Activated T-cell treated with anti-CD3 and anti-CD28 coated beads for 24 hours (primary cell): ENCODE measurements around the gene CTBP1.
A peak's percentile ranks its signal among the peaks of the same experiment; 100 is the strongest.

Experiments
- DNase-seq: peaks from one replicate; pipeline ENCODE4 v3.0.0-alpha.2; 2020; ENCODE audit warnings: low read depth

The CTBP1 gene

DNA sequence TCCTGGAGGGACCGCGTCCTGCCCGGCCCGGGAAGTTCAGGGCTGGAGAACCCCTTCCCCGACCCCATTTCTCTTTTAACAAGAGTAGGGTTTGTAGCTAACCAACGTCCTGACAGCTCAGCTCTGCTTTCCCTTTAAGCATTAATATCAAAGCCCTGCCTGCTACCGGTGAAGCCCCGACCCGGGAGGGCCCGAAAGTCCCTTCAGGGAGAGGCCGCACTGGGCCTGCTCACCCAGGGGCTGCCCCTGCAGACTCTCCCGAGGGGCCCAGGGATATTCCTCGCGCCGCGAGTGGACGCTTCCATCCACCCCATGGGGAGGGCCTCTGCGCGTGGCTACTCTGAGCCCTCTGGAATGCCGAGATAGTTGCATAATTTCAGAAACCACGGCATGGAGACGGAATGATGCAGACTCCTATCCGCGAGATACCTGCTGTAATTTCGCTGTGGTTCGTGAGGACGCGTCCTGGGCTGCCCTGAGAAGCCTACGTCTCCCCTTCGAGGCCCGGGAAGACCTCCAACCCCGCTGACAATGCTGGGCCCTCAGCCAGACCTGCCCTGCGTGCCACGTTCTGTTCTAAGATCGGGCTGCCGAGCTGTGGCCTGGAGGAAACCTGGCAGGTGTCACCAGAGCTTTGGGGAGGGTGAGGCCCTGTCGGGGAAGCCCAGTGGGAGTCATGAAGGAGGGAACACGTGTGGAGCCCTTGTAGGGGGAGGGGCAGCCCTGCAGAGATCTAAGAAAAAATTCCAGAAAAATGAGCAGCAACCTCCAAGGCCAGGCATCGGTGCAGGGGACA, 999 bp upstream of the CTBP1 start:
- DNase-seq, result peak; percentile 43

DNA sequence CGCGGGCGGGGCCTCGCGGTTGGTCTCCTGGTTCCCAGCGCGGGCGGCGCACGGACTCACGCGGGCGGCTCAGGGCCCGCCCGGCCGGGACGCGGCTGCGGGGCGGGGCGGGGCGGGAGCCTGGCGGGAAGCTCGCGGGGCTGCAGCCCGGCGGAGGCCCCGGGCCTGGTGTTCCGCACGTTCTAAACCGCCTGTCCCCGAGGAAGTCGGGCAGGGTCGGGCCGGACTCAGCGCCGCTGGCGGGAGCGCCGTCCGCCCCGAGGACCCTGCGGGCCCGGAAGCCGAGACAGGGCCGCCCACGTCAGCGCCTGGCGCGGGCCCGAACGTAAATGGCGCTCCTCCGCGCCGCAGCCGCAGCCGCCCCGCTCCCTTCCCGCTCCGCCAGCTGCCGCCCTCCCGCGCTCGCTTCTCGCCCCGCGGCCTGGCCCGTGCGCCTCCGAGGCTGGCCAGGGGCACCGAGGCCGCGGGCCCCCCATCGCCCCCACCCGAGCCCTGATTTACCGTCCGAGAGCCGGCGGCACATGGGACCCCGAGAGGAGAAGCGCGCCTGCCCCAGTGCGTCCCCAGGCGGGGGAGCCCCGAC, 309 bp upstream of the CTBP1 start:
- DNase-seq, result peak; percentile 76

DNA sequence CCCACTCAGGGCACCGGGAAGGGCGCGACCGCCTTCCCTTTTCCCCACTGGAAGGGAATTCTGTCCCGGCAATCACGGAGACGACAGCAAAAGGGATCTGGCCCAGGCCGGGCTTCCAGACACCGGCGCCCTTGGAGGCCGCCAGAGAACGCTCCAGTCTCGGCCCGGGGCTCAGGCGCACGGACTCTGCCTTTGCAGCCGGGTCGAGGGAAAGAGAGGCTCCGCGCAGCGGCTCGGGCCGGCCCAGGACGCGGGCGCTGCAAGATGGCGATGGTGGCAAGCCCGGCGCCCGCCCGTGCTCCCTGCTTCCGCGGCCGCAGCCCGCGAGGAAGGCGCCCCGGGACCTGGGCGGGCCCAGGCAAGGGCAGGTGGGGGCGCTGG, 1.1 kb downstream of the CTBP1 start:
- no peak for DNase-seq

DNA sequence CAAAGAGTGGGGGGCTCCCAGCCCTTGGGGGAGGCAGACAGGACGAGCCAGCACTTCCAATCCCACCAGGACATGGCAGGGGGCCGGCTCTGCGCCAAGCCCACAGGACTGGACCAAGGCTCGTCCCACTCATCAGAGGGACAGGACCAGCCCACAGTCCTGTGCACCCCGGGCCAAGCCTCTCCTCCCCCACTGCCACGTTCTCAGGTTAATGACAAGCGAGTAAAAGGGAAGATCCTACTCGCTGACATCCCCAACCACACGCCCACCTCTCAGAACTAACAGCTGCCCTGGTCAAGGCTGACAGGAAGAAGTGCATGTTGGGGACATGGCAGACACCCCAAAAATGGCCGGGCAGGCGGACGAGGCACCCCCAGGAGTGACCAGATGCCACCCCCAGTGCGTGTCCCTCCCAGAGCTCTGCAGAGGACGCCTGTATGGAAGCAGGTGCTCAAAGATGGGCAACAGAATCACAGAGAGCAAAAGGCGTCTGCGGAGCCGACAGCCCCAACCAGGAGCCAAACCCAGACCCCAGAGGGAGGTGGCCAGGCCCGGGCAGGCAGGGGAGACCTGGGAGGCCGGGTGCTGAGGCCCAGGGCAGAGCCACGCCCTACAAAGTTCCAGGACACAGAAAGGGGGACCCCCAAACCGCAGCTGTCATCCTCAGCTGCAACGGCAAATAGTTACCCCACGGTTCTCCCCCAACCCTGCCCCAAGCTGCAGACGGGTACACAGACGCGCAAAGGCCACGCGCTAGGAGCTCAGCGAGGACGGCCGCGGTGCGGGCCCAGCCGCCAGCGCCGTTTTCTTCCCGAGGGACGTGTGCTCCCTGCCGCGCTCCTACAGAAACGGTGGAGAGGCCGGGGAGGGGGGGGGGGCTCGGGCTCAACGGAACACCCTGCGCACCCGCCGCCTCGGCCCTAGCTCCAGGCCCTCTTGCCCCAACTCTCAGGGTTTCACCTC, 1.7 kb downstream of the CTBP1 start:
- DNase-seq, result peak; percentile 26

DNA sequence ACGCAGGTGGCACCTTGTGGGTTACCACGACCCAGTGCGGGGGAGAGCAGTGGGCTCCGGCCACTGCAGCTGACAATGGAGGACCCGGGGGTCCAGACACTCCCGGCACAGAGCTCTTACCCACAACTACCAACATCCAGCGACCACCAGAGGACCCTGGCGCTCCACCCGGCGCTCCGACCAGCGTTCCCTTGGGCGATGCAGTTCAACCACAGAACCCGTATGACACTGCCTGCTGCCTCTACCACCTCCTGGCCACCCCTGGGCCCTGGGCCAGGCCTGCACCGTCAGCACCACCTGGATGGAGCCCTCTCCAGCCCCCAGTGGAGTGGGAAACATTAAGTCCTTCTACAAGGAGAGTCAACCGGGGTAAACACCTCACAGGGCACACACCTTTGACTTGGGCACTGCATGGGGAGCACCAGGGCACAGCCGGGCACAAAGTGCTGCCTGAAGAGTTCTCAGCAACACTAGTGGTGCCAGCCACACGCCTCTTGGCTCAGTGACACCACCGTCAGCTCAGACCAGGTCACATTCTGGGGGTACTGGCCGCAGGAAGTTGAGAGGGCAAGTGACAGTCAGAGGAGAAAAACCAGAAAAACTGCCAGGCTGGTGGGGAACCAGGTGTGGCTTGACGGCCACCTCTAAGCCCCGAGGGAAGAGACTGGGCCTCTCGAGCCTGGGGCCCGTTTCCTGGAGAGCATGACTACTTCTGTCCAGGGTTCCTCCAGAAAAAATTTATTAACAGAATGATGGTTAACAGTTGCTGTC, 2.6 kb downstream of the CTBP1 start:
- no peak for DNase-seq

DNA sequence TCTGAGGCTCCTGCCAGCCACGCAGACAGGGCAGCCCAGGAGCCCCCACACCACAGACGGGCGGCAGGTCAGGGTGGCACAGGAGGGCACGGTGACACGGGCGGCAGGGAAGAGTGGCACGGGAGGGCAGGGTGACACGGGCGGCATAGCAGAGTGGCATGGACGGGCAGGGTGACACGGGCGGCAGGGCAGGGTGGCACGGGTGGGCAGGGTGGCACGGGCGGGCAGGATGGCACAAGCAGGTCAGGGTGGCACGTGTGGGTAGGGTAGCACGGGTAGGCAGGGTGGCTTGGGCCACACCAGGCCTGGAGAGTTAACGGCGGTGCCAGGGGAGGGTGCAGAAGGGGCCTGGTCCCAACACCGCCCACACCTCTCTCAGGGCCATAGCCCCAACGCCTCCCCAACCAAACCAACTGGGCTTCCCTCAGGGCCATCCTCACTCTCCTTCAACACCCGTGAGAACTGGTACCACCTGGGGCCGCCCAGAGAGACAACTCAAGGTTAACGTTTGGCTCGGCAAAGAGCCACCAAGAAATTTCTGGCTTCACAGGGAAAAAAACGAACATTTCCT, 3.4 kb downstream of the CTBP1 start:
- DNase-seq, result no peak

DNA sequence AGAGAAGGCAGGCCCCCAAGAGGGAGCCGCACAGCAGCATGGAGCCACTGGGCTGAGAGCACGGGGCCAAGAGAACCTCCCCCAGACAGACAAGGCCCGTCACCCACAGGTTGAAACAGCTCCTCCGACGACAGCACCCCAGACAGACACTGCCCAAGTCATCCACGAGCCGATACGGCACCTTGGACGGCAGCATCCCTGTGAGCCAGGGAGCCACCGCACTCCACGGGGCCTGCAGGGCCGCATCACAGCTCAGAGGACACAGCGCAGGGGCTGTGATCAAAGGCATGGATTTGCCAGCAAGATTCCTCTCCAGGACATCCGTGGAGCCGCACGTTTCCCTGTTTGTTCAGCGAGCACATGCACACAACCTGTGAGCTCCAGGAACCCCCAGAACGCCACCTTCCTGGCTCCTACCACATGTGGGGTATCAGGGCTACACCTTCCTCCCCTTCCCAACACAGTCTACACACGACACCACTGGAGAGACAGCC, 3.9 kb downstream of the CTBP1 start:
- DNase-seq, result no peak

DNA sequence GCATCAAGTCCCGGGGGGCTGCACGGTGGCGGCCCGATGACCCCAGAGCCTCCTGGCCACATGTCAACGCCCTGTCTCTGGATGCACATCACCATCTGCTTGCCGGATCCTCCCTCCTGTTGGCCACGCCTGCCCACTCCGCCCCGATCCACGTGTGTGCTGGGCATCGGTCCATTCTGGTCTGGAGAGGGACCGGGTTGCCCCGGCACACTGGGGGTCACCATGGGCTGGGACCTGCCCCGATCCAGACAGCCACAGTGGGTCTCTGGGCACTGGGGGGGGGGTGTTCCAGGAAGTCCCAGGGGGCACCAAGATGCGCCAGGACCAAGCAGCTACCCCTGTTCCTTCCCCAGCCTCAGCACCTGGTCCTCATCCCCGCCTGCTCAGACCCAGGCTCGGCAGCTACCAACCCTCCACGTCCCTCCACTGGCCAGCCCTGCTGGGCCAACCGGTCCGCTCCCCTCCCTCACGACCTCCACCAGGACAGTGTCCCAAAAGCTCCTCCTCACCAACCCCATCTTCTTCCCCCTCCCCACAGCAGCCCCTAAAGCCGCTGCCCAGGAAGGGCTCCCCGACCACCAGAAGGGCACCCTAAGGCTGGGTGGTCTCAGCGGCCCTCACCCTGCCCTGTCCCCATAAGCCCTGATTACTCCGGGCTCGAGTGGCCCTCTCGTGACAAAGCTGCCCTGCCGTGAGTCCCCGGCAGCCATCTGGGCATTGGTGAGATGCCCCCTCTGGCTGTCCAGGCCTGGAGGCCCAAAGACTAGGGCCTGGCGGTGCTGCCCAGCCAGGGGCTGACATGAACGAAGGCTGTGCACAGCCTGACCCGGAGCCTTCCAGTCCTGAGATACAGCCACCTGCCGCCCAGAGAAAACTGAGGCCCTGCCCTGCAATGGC, 4.6 kb downstream of the CTBP1 start:
- DNase-seq, result no peak

DNA sequence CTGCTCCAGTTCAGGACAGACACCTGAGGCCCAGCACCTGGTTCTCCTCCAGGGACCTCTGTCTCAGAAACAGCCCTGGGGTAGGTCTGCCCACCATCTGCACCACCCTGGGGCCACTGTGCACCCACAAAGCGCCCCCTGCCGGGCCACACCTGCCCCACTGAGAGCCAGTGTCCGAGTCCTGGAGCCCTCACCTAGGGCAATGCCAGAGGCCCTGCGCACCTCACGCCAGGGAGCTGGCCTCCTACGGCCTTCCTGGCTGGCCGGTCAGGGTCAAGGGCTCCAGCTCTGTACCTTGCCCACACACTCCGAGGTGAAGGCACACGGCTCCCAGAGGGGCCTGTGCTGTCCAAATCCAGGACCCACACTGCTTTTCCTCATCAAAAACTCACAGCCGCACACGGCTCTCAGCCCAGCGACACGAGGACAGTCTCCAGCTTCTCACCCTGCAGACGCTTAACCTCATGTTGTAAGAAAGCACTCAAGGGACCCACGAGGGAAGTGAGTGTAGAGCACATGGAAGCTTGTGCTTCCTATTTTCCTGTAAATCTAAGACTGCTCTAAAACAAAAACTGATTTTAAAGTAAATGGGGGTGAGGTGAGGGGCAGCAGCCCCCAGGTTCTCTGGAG, 5.4 kb downstream of the CTBP1 start:
- no peak for DNase-seq

DNA sequence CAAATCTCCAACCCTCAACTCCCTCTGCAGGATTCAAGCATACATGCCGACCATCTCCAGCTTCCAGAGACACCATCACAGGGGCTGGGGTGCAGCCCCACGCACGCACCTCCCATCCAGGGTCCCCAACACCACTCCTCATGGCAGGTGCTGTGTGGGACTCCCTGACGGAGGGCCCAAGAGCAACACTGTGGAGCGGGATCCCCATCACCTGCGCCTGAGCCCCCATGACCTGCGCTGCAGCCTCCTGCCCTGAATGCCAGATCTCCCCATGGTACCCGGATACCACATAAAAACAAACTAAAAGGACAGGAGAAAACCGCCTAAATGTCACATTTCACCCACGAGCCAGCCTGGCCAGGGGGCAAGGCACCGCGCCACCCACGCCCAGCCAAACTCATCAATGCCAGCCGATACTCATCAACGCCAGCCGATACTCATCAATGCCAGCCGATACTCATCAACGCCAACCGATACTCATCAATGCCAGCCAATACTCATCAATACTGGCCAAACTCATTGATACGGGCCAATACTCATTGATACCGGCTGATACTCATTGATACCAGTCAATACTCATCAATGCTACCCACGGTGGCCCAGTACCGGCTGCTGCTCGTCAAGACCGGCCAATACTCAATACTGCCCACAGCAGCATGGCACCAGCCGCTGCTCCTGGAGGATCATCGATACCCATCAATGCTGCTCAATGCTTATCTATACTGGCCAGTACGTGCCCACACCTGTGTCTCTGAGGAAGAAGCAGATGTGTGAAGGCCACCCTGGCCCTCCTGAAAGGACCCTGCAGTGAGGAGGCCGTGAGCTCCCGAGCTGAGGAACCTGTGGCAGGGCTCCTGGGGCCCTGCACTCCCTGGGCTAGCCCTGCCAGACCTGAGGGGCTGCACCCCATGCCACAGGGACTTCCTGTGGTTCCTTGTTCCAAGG, 6.2 kb downstream of the CTBP1 start:
- DNase-seq, result no peak

DNA sequence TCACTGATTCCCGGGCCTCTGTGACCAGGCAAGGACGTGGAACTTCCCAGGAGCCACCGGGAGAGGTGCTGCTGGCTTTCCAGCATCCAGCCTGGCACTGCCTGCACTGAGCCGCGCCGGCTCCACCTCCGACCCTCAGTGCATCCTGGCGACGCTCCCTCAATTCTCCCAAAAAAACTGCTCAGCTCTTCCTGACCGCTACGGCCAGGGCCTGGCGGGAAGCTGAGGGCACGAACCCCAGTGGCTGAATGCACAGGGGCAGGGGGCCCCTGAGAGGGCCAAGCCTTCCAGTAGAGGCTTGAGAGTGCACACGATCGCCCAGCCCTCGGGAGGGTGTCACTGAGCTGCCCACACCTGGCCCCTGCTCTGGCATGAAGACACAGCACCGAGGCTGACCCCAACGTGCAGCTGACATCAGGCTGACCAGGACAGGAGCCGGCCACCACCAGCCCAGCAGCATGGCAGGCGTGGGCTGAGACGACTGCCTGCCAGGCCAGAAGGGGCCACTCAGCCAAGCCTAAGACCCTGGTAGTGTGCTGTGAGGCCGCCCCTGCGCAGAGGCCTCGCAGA, 6.9 kb downstream of the CTBP1 start:
- DNase-seq, result no peak

DNA sequence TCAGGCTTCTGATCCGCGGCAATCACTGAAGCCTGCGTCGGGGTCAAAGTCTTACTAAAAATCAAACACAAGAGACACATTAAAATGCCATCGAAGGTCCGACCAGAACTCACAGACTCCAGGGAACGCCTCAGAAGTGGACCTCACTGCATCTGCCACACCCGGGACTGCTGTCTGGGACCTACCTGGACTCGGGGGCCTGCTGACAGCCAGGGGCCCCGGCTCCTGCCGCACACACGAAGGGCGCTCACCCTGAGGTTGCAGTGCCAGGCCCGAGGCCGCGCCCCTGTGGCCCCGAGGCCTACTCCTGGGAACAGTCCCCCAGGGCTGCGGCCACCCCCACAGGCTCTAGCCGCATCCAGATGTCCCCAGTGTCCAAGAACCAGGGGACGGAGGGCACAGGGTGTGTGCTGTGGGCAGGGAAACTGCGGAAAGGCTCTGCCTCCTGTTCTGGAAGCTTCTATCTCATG, 7.4 kb downstream of the CTBP1 start:
- no peak for DNase-seq

DNA sequence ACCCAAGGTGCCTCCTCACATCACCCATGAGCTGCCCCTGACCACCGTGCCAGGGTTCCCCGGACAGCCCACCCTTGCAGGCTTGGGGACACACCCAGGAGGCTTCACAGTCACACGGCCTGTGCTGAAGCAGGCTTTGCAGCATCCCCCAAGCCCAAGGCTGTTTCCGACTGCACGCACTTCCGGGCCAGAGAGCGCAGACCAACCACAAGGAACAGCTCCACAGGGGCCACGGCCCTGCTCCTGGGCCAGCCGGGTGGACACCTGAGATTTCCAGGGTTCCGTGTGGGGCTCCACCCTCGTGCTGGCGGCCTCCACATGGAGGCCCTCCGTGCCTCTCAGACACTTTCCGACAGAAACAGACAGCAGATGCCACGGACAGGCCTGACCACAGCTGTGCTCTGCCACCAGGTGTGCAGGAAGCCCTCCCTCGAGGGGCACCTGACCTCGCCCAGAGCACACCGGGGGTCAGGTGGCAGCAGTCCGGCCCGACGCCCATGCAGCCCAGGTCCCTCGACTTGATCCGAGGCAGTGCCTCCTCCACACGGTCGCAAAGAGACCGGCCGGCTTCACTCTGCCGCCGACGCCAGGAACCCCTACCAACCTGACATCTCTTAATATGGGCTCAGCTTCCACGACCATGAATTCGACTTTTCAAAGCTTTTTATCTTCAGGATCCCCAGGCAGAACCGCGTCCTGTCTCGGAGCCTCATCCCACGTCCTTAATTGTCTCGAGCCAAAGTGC, 8.0 kb downstream of the CTBP1 start:
- DNase-seq, result no peak

DNA sequence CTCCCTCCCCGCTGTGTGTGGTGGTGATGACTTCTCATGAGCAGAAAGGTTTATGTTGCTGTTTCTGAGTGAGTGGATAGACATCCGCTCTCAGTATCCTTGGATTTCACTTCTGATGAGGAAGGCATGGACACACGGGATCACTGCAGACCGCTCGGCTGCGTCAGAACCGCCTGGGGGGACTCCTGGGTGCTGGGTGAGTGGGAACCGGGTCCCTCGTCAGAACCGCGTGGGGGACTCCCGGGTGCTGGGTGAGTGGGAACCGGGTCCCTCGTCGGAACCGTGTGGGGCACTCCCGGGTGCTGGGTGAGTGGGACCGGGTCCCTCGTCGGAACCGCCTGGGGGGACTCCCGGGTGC, 9.0 kb downstream of the CTBP1 start:
- no peak for DNase-seq

DNA sequence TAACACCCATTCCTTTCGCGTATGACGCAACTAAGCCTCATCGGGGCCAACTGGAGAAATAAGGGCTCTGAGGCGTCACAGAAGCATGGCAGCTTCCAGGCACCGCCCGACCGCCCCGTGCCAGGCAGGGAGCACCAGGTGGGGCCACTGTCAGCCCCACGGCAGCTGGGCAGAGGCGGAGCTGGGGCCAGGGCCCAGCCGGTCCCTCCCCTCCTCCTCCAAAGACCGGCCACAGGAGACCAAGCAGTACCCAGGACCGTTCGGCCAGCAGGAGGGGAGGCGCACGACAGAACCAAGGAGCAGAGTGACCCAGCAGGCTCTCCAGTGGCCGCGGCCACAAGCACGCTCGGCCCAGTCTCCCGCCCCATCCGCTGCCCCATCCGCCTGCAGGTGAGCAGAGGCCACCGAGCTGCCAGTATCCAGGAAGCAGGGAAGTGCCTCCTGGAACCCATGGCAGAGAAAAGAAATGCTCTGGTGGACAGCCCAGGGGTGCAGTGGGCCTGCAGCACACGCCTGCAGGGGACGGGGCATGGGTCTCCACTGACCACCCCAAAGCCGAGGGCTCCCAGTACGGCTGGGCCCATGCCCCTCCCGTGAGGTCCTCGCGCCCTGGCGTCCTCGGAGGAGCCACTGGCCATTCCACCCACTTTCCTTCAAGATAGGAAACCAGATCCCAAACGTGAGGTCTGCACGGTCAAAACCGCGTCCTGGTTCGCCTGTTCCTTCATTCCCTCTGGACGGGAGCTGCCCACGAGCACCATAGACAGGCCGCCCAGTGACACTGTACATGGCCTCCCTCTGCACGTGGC, 9.6 kb downstream of the CTBP1 start:
- no peak for DNase-seq

DNA sequence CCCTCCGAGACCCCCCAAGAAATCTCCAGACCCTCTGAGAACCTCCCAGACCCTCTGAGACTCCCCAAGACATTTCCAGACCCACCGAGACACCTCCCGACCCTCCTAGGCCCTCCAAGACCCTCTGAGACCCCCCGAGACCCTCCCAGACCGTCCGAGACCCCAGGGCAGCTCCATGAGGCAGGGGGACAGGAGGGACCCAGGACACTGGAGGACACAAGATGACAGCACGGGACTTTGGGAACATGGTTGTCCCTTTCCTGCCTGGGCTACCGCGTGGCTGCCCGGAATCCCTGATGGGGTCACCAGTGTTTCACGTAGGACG, 10.3 kb downstream of the CTBP1 start:
- DNase-seq, result no peak
